H1 (cell line): ENCODE measurements around the gene PLA2G1B. TPM values are rescaled to one million over a fixed set of nuclear protein-coding genes. Genes with fewer than 3 reads are reported as not detected.

ENCODE experiments used
- CHD7 ChIP-seq: fragments of 300-600 bp; sonication (generic); IDR thresholded peaks from 2 replicates; pipeline ENCODE4 v1.7.1; 2012; ENCODE audit warnings: low read length, moderate library complexity, mild to moderate bottlenecking, inconsistent platforms; ENCODE audit not compliant: insufficient replicate concordance
- EGR1 ChIP-seq: IDR thresholded peaks from 2 replicates; pipeline ENCODE4 v1.6.1; 2011; ENCODE audit warnings: low read depth, low read length, borderline replicate concordance
- EP300 ChIP-seq, 2 experiments: IDR thresholded peaks; 1 replicate in 1 of 2; 2 replicates in 1 of 2; pipeline ENCODE4 v1.6.1; 2011 to 2012; ENCODE audit warnings: low read depth in 2 of 2, low read length in 2 of 2, mild to moderate bottlenecking in 2 of 2, borderline replicate concordance in 1 of 2, inconsistent platforms in 1 of 2, moderate library complexity in 1 of 2
- GABPA ChIP-seq: IDR thresholded peaks from 2 replicates; pipeline ENCODE4 v1.6.1; 2011; ENCODE audit warnings: mild to moderate bottlenecking, low read length, moderate library complexity, borderline replicate concordance; ENCODE audit not compliant: insufficient read depth
- HDAC6 ChIP-seq: IDR thresholded peaks from one replicate; pipeline ENCODE4 v1.7.1; 2012; ENCODE audit warnings: low read depth, mild to moderate bottlenecking, inconsistent platforms, low read length, moderate library complexity
- JUND ChIP-seq: IDR thresholded peaks from 2 replicates; pipeline ENCODE4 v1.6.1; 2011; ENCODE audit warnings: mild to moderate bottlenecking, improper control_type of control experiment, low read length
- KDM5A ChIP-seq: fragments of 200-600 bp; IDR thresholded peaks from 2 replicates; pipeline ENCODE4 v1.7.1; 2012; ENCODE audit warnings: mild to moderate bottlenecking, low read length, inconsistent platforms, mixed read lengths
- RXRA ChIP-seq: IDR thresholded peaks from 2 replicates; pipeline ENCODE4 v1.6.1; 2011; ENCODE audit warnings: low read depth, mild to moderate bottlenecking, low read length, moderate library complexity; ENCODE audit not compliant: insufficient read depth
- TAF1 ChIP-seq: IDR thresholded peaks from 2 replicates; pipeline ENCODE4 v1.6.1; 2011; ENCODE audit warnings: mild to moderate bottlenecking, low read depth, low read length
- TCF12 ChIP-seq: IDR thresholded peaks from 2 replicates; pipeline ENCODE4 v1.6.1; 2011; ENCODE audit warnings: low read depth, mild to moderate bottlenecking, low read length
- YY1 ChIP-seq: IDR thresholded peaks from 2 replicates; pipeline ENCODE4 v1.6.1; 2011; ENCODE audit warnings: low read depth, mild to moderate bottlenecking, low read length
- ZNF274 ChIP-seq: IDR thresholded peaks from 2 replicates; pipeline ENCODE4 v1.7.0; 2012; ENCODE audit warnings: low read length, borderline replicate concordance; ENCODE audit errors: extremely low read depth
- polyA plus RNA-seq, 7 experiments: library from polyadenylated mRNA; depleted of rRNA in 3 of 7; stranded (reverse) in 5 of 7; unstranded in 2 of 7; fragments of >200 nt in 5 of 7; fragments of 200-250 nt in 2 of 7; gene quantifications; 1 replicate in 5 of 7; 2 replicates in 1 of 7; 4 replicates in 1 of 7; pipeline versions ENCODE4 v1.2.1 to v1.2.3, GENCODE V29; 2011 to 2013; ENCODE audit warnings: missing spikeins in 2 of 7, mixed read lengths in 2 of 7
- total RNA-seq: library from RNA; stranded (reverse); fragmentation: NEBNext Ultra II Directional; extraction: Animal tissue kit (Norgen Biotek cat#: 25700); gene quantifications from 2 replicates; pipeline ENCODE4 v1.2.1, GENCODE V29; 2021

Gene PLA2G1B
- total and polyA plus RNA-seq, 2 of the 8 experiments (the other 6 are each of a cell fraction or from before 2014, with no cell fraction given) = not detected

GRCh38 chr12:120366845-120367232 lies 39.3 kb upstream of the PLA2G1B start (continued):
- TF ChIP-seq CHD7 (no peak), RXRA (no peak), JUND (no peak), KDM5A (no peak), TCF12 (no peak), EGR1 (no peak), EP300 (IDR thresholded peaks at IDR 0.05; ENCODE audit: borderline replicate concordance in 1 of 2, low read depth in 2 of 2, low read length in 2 of 2) (no peak), HDAC6 (no peak), GABPA (no peak), TAF1 (no peak), ZNF274 (no peak), YY1 (no peak)
